Measurements from ENCODE around the gene NSUN3.

DNA sequence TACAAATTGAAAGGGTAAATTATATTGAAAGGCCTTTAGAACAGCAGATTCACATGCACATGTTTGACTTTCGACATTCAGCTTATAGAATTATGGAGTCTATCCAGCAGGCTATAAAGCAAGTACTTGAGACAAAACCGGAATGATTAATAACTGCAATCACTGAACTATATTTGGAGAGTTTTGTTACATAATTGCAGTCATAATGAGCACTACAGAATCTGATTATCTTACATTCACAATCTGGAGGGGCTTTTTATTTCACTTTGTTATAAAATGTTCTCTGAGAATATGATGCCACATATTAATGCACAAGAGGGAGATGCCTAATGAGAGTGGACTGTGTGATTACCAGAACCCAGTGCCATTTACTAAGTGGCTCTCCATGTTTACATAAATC is 64.3 kb downstream of the NSUN3 start:
- TF ChIP-seq, protein P1, sequence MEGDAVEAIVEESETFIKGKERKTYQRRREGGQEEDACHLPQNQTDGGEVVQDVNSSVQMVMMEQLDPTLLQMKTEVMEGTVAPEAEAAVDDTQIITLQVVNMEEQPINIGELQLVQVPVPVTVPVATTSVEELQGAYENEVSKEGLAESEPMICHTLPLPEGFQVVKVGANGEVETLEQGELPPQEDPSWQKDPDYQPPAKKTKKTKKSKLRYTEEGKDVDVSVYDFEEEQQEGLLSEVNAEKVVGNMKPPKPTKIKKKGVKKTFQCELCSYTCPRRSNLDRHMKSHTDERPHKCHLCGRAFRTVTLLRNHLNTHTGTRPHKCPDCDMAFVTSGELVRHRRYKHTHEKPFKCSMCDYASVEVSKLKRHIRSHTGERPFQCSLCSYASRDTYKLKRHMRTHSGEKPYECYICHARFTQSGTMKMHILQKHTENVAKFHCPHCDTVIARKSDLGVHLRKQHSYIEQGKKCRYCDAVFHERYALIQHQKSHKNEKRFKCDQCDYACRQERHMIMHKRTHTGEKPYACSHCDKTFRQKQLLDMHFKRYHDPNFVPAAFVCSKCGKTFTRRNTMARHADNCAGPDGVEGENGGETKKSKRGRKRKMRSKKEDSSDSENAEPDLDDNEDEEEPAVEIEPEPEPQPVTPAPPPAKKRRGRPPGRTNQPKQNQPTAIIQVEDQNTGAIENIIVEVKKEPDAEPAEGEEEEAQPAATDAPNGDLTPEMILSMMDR (IDR thresholded peaks at IDR 0.05): no peak
- no peak for TF ChIP-seq POLR2A (IDR thresholded peaks at IDR 0.05)
- TF ChIP-seq EP300 (IDR thresholded peaks at IDR 0.05): no peak
